GM19025 (cell line): ENCODE measurements around the gene IL16.
"Not testable (repeated sequence)": the region's sequence is repeated elsewhere in the genome, so short reads cannot be mapped to it uniquely, and the experiment has no call there.

Source experiments
- ATAC-seq: cut with Tn5 transposase; IDR thresholded peaks from one replicate; pipeline ENCODE4 v1.9.1; 2021; ENCODE audit warnings: mild to moderate bottlenecking, low read depth, moderate library complexity; ENCODE audit not compliant: unreplicated experiment

IL16 gene

DNA sequence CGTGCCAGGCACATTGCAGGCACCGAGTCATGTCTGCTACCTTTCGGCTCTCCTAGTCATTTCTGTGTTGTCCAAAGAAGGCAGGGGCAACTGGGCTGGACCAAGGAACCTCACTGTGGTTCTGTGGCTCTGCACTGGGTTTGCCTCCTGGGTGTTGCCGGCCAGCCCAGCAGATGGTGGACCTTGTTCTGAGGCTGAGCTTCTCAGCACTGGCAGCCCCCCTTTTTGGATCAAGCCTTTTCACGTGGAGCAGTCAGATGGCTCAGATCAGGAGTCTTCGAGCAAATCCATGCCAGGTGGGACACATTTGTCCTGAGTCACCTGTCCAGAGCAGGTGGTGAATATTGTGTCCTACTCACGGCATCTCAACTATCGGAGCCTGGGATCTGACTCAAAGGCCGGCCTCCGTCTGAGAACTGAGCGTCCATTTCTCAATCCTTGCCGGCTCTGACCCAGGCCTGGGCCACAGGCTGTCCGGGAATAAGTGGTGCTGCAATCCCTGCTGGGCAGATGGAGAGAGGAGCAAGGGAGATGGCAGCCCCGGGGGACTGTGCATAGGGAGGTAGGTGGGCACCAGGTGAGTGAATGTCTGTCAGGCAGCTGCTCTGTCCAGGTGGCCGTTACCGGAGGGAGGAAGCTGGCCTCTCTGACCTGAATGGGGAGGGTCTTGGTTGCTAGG, at the start of gene IL16:
Gene IL16 (plus strand): TSS at position 304 of the 679 bp plus-strand sequence. CDS start 28,521 bp downstream, outside the sequence.
- ATAC-seq, result no peak

GRCh38 chr15:81151389-81151788, 45.3 kb upstream of the IL16 start:
- no peak for ATAC-seq

DNA sequence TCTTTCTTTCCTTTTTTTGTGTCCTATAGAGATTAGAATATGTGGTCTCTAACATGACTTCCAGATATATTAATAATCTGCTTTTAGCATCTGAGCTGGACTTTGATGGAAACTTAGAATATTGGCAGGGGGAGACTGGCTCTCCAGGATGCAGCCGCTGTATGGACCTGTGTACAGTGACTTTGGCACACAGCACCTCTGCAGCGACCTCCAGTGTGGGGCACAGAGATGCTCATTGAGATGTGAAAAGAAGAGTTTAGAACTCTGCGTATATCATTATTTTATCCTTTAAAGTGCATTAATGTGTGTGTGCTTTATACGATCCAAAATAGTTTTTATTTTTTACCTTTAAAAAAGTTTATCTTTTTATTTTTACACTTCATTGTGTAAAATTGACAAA, 44.3 kb upstream of the IL16 start:
- no peak for ATAC-seq

DNA sequence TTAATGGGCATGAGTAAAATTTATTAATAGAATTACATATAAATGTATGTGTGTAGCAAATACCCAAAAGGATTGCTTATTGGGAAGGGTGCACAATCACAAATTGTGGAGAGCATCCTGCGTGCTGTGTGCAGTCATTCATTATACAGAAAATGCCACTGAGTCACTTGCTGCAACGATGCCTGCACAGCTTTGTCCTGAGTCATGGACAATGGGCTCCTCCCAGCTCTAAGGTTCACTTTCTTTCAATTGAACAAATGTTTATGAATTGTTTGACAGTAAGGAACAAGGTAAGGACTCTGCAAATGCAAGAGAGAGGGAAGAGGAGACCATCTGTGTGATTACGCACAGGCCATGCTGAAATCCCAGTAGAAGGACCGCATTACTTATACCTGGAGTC, 43.9 kb upstream of the IL16 start:
- ATAC-seq, result no peak

- no peak for ATAC-seq
Measured at GRCh38 chr15:81155375-81156218, 41.1 kb upstream of the IL16 start.

GRCh38 chr15:81156324-81156723, 40.4 kb upstream of the IL16 start:
- ATAC-seq, result no peak

DNA sequence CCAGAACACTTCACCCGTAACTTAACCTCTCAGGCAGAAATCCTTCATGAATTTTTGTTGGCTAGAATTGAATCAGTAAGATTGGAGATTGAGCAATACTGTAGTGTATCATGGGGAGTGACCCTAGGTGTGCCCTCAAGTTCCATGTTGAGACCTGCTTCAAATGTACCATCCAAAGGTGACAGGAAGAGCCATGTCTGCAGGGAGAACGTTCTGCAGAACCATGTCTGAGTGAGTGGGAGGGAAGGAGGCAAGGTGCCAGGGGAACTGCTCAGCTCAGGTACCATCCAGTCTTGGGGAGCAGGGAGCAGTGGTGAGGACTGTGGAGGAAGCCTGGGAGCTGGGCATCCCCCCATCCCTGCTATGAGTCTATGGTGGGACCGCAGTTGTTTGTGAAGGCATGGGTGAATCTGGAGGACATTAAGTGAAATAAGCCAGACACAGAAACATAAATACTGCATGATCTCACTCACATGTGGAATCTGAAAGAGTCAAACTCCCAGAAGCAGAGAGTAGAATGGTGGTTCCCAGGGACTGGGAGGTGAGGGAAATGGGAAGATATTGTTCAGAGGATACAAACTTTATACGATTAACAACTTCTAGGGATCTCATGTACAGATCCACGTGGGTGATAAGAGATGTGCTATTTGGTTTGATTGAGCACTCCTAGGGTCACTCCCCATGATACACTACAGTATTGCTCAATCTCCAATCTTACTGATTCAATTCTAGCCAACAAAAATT, 39.3 kb upstream of the IL16 start:
- no peak for ATAC-seq

DNA sequence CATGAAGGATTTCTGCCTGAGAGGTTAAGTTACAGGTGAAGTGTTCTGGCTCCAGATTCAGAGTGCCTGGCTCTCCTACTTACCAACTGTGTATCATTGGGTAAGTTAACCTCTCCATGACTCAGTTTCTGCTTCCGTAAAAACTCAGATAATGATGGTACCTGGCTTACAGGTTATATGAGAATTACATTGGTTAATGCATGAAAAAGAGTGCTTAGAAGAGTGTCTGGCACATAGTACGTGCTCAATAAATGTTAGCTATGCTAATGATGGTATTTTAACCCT, 38.8 kb upstream of the IL16 start:
- no peak for ATAC-seq

- not testable (repeated sequence) for ATAC-seq
Measured at GRCh38 chr15:81158561-81158960, 38.1 kb upstream of the IL16 start.

DNA sequence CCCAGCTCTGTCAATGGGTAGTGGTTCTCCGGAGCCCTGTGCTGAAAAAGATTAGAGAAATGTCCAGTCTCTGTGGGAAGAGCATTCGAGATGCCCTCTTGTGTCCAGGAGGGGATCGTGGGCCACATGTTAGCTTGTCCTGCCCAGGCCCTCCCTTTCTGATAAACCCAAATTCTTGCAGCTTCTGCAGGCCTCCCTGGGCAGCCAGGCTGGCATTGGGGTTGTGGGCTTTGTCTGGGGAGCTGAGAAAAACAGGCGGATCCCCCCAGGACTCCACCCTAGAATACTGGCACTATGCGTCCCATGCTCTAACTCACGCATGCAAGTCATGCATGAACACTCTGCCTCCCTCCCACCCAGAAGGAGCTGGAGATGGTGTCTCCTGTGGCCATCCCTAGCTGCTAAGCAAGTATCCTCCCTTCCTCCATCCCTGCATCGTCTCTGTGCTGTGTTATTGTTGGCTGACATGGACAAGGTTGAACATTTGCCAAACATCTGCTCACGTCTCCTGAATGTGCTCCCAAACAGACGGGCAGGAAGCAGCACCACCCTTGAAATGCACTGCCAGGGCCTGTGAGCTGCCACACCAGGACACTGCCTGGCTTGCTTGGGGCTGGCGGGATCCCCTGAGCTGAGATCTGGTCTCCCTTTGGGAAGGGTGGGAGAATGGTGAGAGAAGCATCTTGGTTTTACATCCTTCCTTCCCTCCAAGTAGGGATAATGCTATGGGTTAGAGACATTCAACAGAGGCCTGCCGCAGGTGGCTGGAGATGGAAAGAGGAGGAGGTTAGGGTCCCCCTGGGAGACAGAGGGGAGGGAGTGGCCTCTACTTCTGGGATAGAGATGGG, 36.1 kb upstream of the IL16 start:
- no peak for ATAC-seq

- ATAC-seq, result no peak
Measured at GRCh38 chr15:81161160-81161673, 35.5 kb upstream of the IL16 start.

- ATAC-seq, result no peak
Measured at GRCh38 chr15:81161851-81162250, 34.8 kb upstream of the IL16 start.

- ATAC-seq, result no peak
Measured at GRCh38 chr15:81163961-81164800, 32.5 kb upstream of the IL16 start.

DNA sequence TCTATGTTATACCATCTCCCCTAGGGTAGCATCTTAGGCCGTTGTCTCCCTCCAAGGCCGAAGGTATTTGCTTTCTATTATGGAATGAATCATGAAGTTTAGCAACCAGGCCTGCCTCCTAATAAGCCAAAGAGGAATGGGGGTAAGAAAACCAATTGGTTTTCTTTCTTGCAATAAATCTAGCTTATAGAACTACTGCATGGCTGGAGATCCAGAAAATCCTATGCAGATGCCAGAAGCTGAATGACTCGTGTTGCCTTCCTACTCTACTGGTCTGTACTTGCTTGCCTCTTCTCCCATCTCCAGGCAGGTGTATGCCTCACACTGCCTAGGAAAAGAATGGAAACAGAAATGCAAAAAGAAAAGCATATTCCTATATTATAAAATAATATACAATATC, 31.1 kb upstream of the IL16 start:
- ATAC-seq, result no peak

GRCh38 chr15:81166636-81167305, 29.9 kb upstream of the IL16 start:
- ATAC-seq, result no peak

DNA sequence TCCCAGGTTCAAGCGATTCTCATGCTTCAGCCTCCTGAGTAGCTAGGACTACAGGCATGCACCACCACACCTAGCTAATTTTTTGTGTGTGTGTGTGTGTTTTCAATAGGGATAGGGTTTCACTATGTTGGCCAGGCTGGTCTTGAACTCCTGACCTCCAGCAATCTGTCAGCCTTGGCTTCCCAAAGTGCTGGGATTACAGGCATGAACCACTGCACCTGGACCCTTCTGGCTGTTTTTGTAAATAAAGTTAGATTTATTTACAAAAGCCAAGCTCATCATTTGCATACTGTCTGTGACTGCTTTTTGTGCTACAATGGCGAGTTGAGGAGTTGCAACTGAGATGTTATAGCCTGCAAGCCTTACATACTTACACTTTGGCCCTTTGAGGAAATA, 28.6 kb upstream of the IL16 start:
- ATAC-seq, result no peak

DNA sequence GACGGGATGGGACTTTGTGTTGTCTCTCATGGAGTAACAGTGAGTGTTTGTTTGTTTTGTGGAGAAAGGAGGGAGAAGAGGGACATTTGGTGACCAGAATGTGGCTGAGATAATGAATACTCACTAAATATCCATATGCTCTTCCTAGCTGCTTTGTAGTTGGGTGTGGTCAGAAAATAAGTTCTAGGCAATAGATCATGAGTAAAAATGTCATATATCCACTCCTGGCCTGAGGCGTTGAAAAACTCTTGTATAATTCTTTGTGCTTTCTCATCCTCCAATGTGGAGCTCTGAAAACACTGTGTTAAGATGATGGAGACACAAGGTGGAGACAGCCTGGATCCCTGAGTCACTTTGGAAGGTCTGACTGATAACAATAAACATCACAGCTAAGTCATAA, 28.0 kb upstream of the IL16 start:
- no peak for ATAC-seq

- no peak for ATAC-seq
Measured at GRCh38 chr15:81170511-81170910, 26.2 kb upstream of the IL16 start.

DNA sequence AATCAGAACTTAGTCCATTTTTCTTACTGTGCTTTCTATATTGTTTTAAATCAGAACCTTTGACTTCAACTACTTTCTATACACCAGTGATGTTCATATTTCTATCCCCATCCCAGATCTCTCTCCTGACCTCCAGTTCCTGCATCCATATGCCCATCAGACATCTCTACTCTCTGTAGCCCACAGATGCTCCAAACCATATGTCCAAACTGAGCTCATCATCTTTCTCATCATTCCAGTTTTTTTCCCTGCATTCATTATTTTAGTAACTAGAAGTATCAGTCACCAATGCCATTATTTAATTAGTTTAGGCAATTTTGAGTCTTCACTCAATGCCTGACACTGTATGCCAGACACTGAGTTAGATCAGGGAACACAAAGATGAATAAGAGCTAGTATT, 25.4 kb upstream of the IL16 start:
- ATAC-seq, result no peak
